GM13976 (cell line): ENCODE data around the gene LIN7A.
"Not testable (repeated sequence)": the region's sequence is repeated elsewhere in the genome, so short reads cannot be mapped to it uniquely, and the experiment has no call there.

Source experiments
- DNase-seq: peaks from one replicate; pipeline ENCODE4 v3.0.0; 2012; ENCODE audit warnings: low spot score
- in situ Hi-C: fragments of 300-500 bp; cut with MboI; formaldehyde crosslinking; loops from one replicate; pipeline ENCODE4 v1.12.0; 2022; ENCODE audit warnings: low sequenced_read_pairs, mixed read lengths, inconsistent platforms; ENCODE audit not compliant: unreplicated experiment
- TF ChIP-seq, protein P1 (sequence below): IDR thresholded peaks from 2 replicates; pipeline ENCODE4 v1.5.1; 2012; ENCODE audit warnings: borderline replicate concordance, mild to moderate bottlenecking; ENCODE audit not compliant: insufficient read depth; ENCODE audit errors: extremely low read depth, missing control alignments, control extremely low read depth

Gene LIN7A

DNA sequence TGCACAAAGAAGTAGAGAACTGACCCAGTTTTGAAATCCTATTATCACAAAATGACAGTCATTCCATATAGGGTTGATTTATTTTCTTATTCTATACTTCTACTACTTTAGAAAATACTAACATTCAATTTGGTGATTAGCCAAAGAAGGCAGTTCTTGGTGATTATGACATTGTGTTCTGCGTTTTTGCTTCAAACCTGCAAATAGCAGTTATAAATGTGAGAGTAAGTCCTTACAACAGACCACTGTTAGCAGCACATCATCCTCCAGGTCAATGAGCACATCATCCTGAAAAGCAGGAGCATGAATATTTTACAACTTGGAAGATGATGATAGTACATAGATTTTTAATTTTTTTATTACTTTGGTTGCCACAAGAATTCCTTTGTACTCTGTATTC, 53.1 kb downstream of the LIN7A start:
- in situ Hi-C loops = no loop called here
- no peak for DNase-seq
- TF ChIP-seq, protein P1, sequence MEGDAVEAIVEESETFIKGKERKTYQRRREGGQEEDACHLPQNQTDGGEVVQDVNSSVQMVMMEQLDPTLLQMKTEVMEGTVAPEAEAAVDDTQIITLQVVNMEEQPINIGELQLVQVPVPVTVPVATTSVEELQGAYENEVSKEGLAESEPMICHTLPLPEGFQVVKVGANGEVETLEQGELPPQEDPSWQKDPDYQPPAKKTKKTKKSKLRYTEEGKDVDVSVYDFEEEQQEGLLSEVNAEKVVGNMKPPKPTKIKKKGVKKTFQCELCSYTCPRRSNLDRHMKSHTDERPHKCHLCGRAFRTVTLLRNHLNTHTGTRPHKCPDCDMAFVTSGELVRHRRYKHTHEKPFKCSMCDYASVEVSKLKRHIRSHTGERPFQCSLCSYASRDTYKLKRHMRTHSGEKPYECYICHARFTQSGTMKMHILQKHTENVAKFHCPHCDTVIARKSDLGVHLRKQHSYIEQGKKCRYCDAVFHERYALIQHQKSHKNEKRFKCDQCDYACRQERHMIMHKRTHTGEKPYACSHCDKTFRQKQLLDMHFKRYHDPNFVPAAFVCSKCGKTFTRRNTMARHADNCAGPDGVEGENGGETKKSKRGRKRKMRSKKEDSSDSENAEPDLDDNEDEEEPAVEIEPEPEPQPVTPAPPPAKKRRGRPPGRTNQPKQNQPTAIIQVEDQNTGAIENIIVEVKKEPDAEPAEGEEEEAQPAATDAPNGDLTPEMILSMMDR = no peak

DNA sequence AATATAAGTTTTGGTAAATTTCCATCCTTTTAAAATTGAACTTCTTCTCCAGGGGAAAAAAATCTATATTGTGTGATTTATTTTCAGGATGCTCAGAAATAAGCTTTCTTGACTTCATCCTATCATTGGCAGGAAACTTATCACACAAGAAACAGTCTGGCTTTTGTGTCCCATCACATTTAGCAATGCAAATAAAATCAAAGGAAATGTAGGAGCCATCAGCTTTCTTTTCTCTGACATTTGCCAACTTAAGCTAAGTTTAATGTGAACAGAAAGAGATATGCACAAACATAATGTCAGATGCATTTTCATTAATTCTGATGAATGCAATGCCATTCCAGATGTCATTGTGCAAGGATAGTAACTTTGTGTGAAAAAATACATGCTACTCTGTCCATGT, 56.6 kb downstream of the LIN7A start:
- TF ChIP-seq, protein P1 = no peak
- in situ Hi-C loops = no loop called here
- DNase-seq = no peak

DNA sequence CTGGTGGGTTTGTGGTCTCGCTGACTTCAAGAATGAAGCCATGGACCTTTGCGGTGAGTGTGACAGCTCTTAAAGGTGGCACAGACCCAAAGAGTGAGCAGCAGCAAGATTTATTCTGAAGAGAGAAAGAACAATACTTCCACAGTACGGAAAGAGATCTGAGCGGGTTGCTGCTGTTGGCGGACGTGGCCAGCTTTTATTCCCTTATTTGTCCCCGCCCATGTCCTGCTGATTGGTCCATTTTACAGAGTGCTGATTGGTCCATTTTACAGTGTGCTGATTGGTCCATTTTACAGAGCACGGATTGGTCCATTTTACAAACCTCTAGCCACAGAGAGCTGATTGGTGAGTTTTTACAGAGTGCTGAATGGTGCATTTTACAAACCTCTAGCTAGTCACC, 59.3 kb downstream of the LIN7A start:
- in situ Hi-C loops, DNase-seq: not testable (repeated sequence)

DNA sequence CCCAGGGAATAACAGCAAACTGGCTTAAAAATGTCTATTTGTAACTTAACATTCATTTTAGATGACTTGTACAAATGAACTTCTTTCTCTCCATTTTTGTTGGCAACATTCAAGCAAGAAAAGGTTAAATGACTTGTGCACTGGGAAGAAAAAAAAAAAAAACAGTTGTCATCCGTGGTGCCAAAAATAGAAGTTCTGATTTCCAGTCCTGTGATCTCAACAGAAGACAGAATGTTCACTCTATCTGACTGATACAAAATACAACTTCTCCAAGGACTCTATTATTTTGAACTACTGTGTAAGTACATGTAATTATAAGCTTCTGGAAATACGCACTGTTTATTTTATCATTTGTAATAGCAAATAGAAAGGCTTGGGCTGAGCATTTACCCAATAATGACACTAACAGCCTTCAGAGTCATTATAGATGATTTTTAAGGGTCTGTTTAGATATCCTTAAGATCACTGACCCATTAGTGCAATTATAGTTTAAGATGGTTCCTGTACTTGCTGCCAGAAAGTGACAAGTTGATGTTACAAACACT, 59.9 kb downstream of the LIN7A start:
- TF ChIP-seq, protein P1 = no peak
- in situ Hi-C loops = no loop called here
- DNase-seq = no peak

DNA sequence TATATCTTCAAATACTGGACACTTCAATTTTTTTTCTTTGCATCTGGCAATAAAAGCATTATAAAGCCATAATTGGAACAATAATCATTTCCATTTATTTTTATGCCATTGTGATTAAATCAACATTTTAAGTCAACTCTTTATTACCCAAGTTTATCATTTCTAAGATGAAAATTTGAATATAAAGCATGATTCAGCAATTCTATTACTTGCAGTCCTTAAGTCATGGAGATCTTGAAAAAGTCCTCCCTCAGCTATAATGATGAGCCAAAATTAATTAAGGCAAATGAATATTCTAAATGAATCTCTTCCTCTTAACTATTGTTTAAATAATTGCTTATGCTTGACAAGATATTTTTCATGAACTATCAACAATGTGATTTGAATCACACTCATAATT, 65.7 kb downstream of the LIN7A start:
- TF ChIP-seq, protein P1 = no peak
- in situ Hi-C loops = no loop called here
- no peak for DNase-seq

DNA sequence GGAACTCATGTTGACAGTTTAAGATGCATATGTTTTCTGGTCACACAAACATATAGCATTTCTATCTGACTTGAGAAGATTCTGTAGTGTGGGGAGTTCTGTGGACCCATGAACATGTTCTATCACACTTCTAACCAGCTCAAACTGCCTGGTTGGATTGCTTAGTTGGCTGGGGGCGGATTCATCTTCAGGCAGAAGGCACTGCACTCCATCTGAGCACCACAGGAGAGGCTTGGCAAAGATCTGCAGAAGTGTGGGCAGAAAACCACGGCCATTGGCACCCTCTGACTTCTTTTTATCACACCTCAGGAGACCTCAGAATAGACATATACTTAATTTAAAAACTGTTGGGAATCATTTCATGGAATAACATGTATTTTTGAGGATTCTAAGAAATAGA, 68.5 kb downstream of the LIN7A start:
- TF ChIP-seq, protein P1 = no peak
- DNase-seq = no peak
- in situ Hi-C loops = no loop called here

DNA sequence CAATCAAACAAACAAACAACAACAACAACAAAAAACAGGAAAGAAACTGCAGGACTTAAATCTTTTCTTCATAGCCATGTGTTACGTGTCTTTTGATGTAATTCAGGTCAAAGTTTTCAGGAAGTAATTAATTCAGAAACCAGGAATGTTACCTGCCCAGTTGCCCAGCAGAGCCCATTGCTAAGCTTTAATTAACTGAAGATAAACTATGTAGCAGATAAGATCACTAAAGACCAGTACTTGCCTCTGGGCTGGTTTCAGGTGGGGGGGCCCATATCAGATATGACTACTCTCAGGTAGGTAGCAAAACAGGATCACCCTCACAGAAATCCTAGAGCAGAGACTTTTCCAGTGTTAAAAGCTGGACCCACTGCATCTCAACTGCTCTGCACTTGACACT, 69.2 kb downstream of the LIN7A start:
- TF ChIP-seq, protein P1 = no peak
- in situ Hi-C loops = no loop called here
- no peak for DNase-seq
